PC-9 (cell line): ENCODE results near the gene EMSY.

Experiments used
- EZH2 ChIP-seq: fragments of 200-600 bp; sonication (generic); IDR thresholded peaks from 2 replicates; pipeline ENCODE4 v1.8.0; 2017; ENCODE audit warnings: antibody characterized with exemption, low read depth
- TF ChIP-seq, protein P1 (sequence below): fragments of 200-600 bp; sonication (generic); conservative IDR thresholded peaks from 2 replicates; pipeline ENCODE4 v1.6.1; 2017; ENCODE audit warnings: mixed run types, antibody characterized with exemption, mild to moderate bottlenecking, moderate library complexity

- TF ChIP-seq, protein P1, sequence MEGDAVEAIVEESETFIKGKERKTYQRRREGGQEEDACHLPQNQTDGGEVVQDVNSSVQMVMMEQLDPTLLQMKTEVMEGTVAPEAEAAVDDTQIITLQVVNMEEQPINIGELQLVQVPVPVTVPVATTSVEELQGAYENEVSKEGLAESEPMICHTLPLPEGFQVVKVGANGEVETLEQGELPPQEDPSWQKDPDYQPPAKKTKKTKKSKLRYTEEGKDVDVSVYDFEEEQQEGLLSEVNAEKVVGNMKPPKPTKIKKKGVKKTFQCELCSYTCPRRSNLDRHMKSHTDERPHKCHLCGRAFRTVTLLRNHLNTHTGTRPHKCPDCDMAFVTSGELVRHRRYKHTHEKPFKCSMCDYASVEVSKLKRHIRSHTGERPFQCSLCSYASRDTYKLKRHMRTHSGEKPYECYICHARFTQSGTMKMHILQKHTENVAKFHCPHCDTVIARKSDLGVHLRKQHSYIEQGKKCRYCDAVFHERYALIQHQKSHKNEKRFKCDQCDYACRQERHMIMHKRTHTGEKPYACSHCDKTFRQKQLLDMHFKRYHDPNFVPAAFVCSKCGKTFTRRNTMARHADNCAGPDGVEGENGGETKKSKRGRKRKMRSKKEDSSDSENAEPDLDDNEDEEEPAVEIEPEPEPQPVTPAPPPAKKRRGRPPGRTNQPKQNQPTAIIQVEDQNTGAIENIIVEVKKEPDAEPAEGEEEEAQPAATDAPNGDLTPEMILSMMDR, result no peak
- TF ChIP-seq EZH2, result no peak
Observed at GRCh38 chr11:76480241-76480640, 35.4 kb downstream of the EMSY start.
